Left cardiac atrium (tissue), 4 donors: ENCODE data around the gene KIF1C. TPM values are rescaled to one million over a fixed set of nuclear protein-coding genes. Genes with fewer than 3 reads are reported as not detected.

ENCODE experiments used
- ATAC-seq, 2 donors: fragments of 200-7000 bp; cut with Tn5 transposase; one replicate each; pipeline ENCODE4 v1.9.1; 2020; ENCODE audit warnings: mild to moderate bottlenecking in 2 of 2, moderate library complexity in 2 of 2
- DNase-seq: peaks from one replicate; pipeline ENCODE4 v3.0.0-alpha.2; 2020
- intact Hi-C, 2 donors: fragments of 100-400 bp; cut with DNase I; formaldehyde crosslinking; loops; one replicate each; pipeline versions ENCODE4 v1.14.1 to v1.15.1; 2022 to 2023
- long read RNA-seq: library from polyadenylated mRNA; unstranded; transcript quantifications from one replicate; pipeline ENCODE4 v2.0.0, GENCODE V29; 2021
- total RNA-seq, 2 donors: library from RNA; stranded (reverse); fragmentation: NEBNext Ultra II Directional; extraction: Animal tissue kit (Norgen Biotek cat#: 25700); gene quantifications; one replicate each; pipeline ENCODE4 v1.2.1, GENCODE V29; 2021
- donor health status: DM: no; HTN: yes; CAD: no.
- donor health status: DM: no; HTN: yes; CAD: no; lungs with severe emphysema.
- donor health status: DM: yes; HTN: yes; CAD: no.
- donor health status: Dilated cardiomyopathy.

The KIF1C gene
- total RNA-seq, result 100 to 1,000 TPM; 405 to 447 TPM
- long read RNA-seq, full-length matches to known transcripts, result 13 of 114 reads
- long read RNA-seq, partial matches to known transcripts, result 87 of 114 reads
- long read RNA-seq, other reads (novel, unspliced or antisense), result 14 of 114 reads

DNA sequence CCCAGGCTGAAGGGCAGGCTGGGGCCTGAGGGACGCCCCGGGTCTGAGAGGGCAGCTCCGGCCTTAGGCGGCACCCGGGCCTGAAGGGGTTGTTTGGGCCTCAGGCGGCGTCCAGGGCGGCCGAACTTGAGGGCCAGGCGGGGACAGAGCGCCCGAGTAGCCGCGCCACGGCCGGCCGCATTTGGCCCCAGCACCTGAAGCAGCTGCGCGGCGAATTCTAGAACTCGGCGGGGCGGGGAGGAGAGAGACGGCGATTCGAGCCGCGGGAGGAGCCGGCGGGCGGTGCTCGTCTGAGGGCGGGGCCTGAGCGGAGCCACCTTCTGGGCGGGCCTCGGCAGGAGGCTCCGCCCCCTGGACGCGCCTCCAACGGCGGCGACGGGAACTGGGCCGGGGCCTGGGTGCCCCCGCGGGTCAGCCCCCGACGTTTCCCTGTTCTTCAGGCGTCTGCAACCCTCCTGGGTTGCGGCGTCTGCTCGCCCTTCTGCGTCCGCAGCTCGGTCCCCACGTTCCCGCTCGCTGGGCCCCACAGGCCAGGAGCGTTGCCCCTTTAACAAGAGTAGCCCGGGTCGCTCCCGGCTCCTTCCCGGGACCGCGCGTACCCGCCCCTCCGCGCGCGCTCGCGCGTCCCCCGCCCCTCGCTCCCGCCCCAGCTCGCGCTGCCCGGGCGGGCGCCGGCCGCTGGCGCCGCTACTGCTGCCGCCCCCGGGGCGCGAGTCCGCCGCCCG, at the start of gene KIF1C, which contains the start of gene INCA1:
KIF1C (plus strand) TSS at position 649 of the 725 bp plus-strand sequence. CDS start 2,297 bp downstream, outside the sequence.
INCA1 (minus strand) TSS at position 221 of the 725 bp plus-strand sequence. CDS start 3,085 bp downstream, outside the sequence.
- peak; percentile 95 for DNase-seq
- peak; percentile 93 to 94 for ATAC-seq
- intact Hi-C loops, result no loop called here

DNA sequence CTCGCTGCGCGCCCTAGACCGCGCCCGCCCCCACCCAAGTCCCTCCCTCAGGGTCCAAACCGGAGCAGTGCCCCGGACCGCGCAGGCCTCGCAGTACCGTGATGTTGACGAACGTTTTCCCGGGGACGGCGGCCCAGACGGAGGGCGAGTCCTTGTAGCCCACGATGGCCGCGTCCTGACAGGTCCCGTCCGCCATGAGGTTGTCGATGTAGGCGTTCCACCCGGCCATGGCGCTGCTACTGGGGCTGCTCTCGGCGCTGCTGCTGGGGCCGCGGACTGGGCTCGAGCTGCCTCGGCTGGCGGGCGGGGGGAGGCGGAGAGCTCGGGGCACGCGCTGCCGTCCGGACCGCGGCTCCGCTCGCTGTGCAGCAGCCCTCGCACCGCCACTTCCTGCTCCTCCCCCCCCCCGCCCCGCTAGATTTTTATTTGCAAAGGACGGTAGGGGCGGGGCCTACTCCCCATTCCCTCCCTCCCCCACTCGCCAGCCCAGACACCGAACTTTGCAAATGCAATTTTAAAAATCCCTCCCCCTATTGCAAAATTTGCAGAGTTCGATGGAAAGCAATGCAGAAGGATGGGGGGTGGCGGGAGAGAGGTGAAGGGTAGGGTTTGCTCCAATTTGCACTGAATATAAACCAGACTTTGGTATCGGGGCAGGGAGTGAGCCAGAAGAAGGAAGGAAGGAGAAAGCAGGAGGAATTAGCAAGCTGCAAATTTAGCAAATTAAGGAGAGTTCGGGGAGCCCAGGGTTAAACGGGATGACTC, 49.4 kb upstream of the KIF1C start, which contains the start of gene PFN1:
PFN1 (minus strand) TSS at position 365 of the 765 bp plus-strand sequence; CDS start at position 229, 136 bp downstream.
- intact Hi-C loops, result no loop called here
- DNase-seq (peak; percentile 91), ATAC-seq (peak; percentile 74 to 79)

GRCh38 chr17:4948931-4949320, 48.8 kb upstream of the KIF1C start:
- intact Hi-C loops, result no loop called here
- ATAC-seq, result peak; percentile 77 to 82
- peak; percentile 87 for DNase-seq

DNA sequence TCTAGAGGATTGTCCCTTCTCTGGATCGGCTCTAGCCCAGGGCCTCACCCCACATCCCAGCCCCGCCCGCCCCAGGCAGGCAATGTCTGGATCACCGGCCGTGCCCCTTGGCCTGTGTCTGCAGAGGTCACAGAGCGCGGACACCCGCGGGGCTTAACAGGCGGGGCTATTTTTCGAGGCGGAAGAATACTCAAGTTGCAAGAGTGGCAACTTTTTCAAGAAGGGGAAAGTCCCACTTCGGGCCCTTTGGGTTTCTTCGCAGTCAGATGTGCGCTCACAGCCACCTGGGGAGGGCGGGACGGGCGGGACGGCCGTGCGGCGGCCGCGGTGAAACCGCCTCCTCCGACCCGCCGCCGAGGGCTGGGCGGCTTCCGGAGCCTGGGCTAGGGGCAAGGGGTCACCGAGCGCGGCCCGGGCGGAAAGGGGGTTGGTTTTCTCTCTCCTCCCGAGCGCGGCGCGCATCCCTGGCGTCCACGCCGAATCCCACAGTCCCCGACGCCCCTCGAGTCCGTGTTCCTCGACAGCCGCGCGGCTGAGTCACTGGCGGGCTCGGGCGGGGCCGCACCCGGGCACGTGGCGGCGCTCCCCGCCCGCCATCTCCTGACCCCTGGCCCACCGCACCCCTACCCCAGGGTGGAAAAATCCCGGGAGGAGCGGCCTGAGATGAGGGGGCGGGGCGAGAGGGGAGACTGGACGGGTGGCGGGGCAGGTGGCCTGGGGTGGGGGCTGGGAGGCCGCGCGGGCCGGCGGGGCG, 48.3 kb upstream of the KIF1C start:
- DNase-seq (peak; percentile 84), ATAC-seq (peak; percentile 8 to 55)
- intact Hi-C loops, result loop anchor here in 1 of 2 donors (2.0 kb wide), 1 partner anchor 17 kb away; the partner anchor contains the start of gene SPAG7

DNA sequence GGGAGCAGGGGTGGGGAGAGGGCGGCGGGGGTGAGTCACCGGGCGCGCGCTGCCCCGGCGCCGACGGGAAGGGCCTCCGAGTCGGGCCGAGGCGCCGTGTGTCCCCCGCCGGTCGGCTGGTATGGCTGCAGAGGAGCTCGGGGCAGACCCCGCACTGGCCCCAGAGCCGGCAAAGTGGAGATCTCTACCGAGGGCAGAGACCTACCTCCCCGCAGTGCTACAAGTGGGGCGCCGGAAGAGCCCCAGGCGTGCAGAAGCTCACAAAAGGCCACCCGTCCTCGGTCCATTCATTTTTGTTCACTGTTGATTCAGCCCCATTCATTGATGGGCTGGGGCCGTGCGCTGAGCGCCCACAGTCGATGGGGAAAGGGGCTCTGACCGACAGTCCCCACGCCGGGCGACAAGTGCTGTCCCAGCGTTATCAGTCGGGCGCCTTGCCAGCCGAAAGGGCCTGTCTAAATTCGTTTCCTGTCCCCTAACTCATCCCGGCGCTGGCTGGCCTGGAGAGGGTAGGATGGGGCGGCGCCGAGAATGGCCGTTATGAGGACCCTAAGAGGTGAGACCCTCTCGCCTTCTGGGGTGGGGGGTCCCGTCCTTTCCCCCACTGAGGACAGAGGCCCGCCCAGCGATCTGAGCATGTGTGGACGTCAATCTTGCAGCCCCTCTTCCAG, 47.5 kb upstream of the KIF1C start:
- DNase-seq (peak; percentile 85), ATAC-seq (peak; percentile 3 to 6)
- intact Hi-C loops, result loop anchor here in 1 of 2 donors (2.0 kb wide), 1 partner anchor 17 kb away; the partner anchor contains the start of gene SPAG7

DNA sequence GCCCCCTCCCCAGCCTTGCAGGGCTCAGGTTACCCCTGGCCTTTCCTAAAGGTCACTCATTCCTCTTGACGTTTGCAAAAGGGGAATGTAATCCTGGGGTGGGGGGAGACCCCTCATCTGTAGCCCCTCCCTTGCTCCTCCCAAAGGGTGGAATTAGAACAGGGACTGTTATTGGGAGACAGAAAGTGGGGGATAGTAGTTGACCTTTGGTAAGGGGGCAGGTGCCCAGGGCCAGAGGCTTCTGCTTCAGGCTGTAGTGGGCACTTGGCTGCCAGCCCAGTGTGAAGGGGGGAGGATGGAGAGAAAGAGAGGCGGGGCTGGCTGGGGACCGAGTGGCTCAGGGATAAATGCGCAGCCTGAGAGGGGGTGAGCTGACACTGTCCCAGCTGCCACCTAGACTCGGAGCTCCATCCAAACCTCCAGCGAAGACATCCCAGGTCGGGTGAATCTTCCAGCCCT, 47.0 kb upstream of the KIF1C start, which contains the start of gene ENO3:
ENO3 (plus strand) TSS at position 374 of the 459 bp plus-strand sequence. CDS start 711 bp downstream, outside the sequence.
- intact Hi-C loops, result loop anchor here in 1 of 2 donors (2.0 kb wide), 1 partner anchor 16 kb away; the partner anchor contains the start of gene SPAG7
- no peak for DNase-seq
- ATAC-seq, result no peak

DNA sequence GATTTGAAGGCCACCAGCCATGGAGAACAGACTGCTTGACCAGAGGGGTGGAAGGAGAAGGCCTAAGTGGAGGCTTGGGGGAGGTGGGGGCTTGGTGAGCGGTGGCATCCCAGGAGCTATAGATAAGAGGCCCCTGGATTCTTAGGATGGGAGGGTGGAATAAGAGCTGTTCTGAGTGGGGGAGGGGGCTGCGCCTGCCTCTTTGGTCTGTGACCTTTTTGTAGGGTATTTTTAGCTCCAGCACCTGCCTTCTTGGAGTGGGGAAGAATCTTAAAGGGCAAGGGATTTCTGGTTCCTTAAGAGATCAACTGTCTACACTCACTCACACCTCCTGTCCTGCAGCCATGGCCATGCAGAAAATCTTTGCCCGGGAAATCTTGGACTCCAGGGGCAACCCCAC, 46.3 kb upstream of the KIF1C start:
- intact Hi-C loops, result loop anchor here in 1 of 2 donors (2.0 kb wide), 1 partner anchor 15 kb away; the partner anchor contains the start of gene SPAG7
- ATAC-seq (no peak), DNase-seq (no peak)

DNA sequence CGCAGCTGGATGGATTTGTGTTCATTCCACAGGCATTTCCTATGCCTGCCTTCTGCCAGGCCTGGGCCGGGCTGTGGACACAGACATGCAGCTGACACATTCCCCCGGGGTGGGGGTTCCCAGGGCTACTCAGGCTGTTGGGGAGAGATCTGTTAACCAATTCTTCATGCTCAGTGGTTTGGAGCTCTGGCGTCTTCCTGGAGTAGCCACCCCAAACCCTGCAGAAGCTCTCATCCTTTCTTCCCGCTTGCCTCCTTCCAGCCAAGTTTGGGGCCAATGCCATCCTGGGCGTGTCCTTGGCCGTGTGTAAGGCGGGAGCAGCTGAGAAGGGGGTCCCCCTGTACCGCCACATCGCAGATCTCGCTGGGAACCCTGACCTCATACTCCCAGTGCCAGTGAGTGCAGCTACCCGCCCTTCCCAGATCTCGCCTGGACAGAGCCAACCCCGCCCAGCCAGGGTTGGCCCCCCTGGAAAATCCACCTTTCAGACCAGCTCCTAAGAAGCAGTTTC, 44.2 kb upstream of the KIF1C start:
- intact Hi-C loops, result no loop called here
- ATAC-seq (no peak), DNase-seq (no peak)

GRCh38 chr17:4955091-4955490, 42.7 kb upstream of the KIF1C start:
- no peak for ATAC-seq
- no peak for DNase-seq
- intact Hi-C loops, result no loop called here

- ATAC-seq (no peak), DNase-seq (no peak)
- intact Hi-C loops, result no loop called here
Observed at GRCh38 chr17:4956493-4957061, 41.2 kb upstream of the KIF1C start.

GRCh38 chr17:4958102-4958501, 39.6 kb upstream of the KIF1C start:
- DNase-seq (no peak), ATAC-seq (no peak)
- intact Hi-C loops, result no loop called here

- ATAC-seq, result no peak
- no peak for DNase-seq
- intact Hi-C loops, result no loop called here
Observed at GRCh38 chr17:4959261-4959965, 38.3 kb upstream of the KIF1C start.

DNA sequence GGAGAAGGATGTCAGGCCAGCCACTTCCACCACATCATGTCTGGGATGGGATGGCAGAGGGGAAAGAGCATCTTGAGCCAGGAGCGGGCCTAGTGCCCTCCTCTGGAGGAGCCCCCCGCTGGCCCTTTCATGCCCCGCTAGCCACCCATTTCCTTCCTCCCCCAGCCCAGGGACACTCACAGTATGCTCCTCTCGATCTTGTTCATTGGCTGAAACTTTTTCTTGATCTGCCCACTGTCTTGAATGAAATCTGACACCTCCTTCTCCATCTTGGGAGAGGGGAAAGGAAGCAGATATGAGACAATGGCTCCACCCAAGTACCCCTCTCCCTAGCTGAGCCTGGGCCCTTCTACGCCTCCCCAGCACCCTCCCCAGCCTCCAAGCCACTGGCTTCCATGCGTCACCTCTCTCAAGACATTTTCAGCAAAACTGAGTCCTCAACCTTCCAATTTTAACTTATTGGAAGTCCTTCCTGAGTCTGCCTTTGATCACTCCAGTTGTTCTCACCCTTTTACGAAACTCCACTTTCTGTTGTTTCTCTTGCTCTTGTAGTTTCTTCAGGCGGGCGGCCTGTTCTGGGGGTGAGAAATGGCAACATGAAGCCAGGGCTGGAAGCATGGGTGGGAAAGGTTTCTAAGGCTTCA, 37.3 kb upstream of the KIF1C start:
- no peak for DNase-seq
- no peak for ATAC-seq
- intact Hi-C loops, result no loop called here

- intact Hi-C loops, result no loop called here
- ATAC-seq, result no peak
- DNase-seq, result no peak
Observed at GRCh38 chr17:4965311-4965986, 32.3 kb upstream of the KIF1C start.

DNA sequence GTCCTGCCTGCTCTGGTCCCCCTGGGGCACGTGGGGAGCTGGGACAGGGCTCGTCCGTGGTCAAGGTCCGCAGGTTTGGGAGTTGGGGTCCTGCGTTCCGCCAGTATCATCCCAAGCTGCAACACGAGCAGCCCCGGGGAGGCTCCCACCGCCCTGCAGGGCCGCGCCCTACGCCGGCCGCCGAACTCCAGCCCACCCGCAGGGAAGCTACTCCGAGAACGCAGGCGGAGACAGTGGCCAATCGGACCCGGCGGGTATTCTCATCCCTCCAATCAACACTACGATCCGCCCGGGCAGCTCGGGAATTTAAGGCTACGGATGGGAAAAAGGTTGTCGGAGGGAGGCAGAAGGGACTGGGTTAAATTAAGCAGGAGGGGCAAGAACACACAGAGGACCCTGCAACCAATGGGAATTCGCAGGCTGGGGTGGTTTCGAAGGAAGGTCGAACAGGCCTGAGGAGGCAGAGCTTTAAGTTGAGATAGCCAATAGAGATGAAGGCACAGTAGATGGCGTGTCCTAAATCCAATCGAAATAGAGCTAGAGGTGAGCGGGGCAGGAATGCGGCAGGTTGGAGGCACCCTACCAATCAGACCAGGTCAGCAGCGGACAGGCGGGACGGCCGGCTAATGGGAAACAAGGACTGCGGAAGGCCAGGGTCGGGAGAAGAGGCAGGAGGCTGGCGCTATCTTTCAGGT, 30.8 kb upstream of the KIF1C start:
- DNase-seq (peak; percentile 98), ATAC-seq (peak; percentile 92 to 93)
- intact Hi-C loops, result loop anchor here in 1 of 2 donors (2.0 kb wide), 1 partner anchor 16 kb away; the partner anchor contains the start of gene ENO3
